GM19463 (cell line): ENCODE results near the gene DOK7.
"Not testable (repeated sequence)": the region's sequence is repeated elsewhere in the genome, so short reads cannot be mapped to it uniquely, and the experiment has no call there.

ENCODE experiments used
- ATAC-seq: cut with Tn5 transposase; IDR thresholded peaks from one replicate; pipeline ENCODE4 v1.9.1; 2021; ENCODE audit warnings: mild to moderate bottlenecking, moderate library complexity; ENCODE audit not compliant: unreplicated experiment

Gene DOK7

DNA sequence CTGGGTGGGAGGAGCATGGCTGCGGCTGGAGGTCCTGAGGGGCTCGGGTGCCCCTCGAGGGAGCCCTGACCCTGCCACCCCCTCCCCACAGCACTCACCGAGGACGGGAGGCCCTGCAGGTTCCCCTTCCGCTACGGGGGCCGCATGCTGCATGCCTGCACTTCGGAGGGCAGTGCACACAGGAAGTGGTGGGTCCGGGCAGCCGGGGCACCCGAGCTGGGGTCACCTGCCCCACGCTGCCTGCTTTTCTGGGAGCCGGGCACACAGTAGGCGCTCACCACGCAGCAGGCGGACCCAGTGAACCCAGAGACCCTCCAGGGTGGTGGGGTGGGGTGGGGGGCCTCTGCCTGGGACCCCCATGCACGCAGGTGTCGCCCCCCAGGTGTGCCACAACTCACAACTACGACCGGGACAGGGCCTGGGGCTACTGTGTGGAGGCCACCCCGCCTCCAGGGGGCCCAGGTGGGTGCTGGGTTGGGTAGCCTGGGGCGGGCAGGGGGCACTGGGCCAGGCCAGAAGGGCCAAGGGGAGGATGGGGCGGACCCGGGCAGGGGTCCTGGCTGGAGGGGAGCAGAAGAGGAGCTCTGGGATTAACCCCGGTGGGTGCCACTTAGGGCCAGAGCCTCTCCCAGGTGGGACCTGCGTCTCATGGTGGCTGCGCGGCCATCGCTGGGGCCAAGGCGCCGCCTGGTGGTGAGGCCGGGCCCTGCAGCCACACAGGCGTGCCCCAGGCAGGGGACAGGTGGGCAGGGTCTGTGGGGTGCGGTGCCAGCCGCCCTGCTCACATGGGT lies 20.0 kb upstream of the DOK7 start:
- ATAC-seq: peak; percentile 53

DNA sequence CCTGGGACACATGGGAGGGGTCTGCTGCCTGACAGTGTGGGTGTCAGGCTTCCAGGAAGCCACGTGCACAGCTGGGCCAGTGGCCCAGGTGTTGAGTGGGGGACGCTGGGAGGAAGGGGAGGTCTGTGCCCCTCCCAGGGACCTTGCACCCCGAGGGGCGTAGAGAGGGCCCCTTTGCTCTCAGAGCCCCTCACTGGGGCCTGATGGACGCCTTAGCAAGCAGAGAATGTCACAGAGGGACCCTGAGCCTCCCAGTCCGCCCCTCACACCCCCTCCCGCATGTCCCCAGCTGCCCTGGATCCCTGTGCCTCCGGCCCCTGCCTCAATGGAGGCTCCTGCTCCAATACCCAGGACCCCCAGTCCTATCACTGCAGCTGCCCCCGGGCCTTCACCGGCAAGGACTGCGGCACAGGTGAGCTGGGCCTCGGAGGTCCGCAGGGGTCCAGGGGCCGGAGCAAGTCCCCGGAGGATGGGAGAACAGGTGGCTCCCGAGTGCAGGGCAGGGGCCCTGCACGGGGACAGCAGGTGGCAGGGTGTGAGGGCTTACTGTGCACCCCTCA lies 19.3 kb upstream of the DOK7 start:
- ATAC-seq: no peak

DNA sequence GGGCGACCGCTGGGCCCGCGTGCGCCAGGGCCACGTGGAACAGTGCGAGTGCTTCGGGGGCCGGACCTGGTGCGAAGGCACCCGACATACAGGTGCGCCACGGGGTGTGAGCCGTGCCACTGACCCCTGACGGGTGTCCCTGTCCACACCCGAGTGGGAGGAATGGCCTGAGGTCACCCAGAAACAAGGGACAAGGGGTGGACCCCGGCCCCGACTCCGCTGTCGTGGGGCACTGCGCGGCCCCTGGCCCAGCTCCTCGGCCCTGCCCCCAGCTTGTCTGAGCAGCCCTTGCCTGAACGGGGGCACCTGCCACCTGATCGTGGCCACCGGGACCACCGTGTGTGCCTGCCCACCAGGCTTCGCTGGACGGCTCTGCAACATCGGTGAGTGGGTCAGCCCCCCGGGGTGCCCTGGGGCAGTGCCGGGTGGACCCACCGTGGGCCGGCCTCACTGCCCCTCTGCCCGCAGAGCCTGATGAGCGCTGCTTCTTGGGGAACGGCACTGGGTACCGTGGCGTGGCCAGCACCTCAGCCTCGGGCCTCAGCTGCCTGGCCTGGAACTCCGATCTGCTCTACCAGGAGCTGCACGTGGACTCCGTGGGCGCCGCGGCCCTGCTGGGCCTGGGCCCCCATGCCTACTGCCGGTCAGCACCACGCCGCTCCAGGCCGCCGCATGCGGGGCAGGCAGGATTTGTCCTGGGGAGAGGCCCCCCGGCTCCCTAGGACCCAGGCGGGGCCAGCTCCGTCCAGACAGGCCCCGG lies 18.6 kb upstream of the DOK7 start:
- ATAC-seq: no peak

DNA sequence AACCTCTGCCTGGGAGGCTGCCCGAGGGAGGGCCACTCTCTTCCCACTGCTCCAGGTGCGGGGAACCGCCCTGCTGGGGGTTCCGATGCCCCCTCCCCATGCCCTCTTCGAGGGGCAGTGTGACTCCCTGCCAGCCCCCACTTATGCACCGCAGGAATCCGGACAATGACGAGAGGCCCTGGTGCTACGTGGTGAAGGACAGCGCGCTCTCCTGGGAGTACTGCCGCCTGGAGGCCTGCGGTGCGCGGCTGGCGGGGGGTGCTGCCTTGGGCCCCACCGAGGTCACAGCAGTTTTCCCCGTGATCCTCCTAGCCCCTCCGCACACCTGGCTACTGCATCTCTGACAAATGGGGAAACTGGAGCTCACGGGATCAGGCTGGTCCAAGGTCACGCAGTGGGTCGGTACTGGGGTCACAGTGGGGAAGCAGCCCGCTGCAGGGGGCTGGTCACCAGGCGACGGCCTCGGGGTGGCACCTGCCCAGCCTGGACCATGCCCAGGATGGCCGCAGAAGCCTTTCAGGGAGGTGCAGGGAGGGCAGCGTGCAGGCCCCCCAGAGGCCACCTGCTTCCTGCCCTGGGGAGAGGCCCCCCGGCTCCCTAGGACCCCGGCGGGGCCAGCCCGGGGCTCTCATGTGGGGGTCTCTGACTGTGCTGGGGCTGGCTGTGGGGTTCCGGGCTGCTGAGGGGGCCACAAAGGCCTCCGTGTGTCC lies 17.8 kb upstream of the DOK7 start:
- no peak for ATAC-seq

DNA sequence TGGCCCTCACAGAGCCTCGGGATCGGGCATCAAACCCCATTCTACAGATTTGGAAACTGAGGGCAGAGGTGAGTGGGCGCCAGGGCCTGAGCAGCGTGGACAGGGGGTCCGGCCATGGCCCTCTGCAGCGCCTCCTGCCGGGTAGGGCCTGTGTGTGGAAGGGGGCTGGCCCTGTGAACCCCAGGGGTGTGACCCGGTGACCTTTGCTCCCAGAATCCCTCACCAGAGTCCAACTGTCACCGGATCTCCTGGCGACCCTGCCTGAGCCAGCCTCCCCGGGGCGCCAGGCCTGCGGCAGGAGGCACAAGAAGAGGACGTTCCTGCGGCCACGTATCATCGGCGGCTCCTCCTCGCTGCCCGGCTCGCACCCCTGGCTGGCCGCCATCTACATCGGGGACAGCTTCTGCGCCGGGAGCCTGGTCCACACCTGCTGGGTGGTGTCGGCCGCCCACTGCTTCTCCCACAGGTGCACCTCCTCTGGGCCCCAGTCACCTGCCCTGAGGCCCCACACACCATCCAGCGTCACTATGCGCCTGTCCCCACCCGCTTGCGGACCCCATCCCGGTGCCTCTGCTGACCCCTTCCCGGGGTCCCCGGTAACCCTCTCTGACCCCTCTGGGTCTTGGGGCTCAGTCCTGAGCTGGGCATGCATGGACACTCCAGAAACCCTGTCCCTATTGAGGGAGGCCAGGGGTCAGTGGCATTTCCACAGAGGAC lies 17.1 kb upstream of the DOK7 start:
- no peak for ATAC-seq

DNA sequence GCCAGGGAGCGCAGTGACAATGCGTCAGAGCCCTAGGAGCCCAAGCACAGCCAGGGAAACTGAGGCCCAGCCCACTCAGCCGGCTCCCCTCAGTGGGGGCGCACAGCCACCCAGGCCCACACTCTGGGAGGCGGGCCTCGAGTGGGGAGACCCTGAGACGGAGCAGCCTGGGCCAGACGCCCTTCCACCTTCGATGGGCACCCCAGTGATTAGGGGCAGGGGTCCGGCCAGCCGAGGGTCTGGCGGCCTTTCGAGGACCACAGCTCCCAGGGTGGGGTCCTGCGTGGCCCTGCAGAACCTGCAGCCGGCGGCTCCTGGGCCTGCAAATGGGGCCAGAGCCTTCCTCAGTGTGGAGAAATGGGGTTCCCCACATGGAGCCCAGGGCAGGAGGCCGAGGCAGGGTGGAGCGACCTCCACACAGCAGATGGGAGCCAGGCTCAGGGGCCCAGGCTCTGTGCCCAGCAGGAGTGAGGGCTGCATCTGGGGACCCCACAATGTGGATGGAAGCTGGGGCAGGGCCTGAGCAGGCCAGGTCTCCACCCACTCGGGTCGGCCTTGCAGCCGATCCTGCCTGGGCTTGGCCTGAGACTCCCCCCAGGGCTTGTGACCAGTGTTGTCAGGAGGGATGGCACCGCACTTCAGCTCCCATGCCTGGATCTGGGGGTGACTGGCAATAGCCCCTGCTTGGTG lies 16.3 kb upstream of the DOK7 start:
- no peak for ATAC-seq

DNA sequence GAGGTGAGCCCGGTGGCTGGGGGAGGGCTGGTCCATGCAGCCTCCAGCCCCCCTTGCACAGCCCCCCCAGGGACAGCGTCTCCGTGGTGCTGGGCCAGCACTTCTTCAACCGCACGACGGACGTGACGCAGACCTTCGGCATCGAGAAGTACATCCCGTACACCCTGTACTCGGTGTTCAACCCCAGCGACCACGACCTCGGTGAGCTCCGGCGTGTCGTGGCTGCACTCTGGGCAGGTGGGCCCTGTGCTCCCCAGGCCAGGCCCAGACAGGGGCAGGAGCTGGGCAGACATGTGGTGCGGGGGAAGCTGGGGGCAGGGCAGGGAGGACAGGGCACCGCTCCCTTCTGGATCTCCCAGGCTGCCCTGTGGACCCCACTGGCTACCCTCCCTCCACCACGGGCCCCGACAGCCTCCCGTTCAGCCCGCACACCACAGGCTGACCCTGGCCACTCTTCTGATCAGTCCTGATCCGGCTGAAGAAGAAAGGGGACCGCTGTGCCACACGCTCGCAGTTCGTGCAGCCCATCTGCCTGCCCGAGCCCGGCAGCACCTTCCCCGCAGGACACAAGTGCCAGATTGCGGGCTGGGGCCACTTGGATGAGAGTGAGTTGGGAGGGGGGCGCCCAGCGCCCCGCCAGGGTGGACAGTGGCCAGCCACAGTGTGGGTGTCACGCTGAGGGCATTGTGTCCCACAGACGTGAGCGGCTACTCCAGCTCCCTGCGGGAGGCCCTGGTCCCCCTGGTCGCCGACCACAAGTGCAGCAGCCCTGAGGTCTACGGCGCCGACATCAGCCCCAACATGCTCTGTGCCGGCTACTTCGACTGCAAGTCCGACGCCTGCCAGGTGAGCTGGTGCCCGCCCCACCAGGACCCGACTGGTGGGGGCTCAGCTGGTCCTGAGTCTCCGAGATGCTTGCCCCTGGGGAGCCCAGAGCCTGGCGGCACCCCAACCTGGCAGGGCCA lies 15.4 kb upstream of the DOK7 start:
- no peak for ATAC-seq

DNA sequence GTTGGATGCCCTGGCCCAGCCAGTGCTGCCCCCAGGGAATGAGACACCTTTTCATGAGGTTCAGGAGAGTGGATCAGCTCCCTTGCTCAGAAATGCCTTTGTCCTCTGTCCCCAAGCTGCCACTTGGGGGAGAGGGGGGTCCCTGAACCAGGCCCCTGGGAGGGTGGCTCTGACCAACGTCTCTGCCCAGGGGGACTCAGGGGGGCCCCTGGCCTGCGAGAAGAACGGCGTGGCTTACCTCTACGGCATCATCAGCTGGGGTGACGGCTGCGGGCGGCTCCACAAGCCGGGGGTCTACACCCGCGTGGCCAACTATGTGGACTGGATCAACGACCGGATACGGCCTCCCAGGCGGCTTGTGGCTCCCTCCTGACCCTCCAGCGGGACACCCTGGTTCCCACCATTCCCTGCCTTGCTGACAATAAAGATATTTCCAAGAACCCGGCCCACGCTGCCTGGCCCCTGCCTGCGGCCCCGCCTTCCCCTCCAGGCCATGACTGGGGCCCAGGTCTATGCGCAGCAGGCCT lies 14.0 kb upstream of the DOK7 start:
- ATAC-seq: no peak

DNA sequence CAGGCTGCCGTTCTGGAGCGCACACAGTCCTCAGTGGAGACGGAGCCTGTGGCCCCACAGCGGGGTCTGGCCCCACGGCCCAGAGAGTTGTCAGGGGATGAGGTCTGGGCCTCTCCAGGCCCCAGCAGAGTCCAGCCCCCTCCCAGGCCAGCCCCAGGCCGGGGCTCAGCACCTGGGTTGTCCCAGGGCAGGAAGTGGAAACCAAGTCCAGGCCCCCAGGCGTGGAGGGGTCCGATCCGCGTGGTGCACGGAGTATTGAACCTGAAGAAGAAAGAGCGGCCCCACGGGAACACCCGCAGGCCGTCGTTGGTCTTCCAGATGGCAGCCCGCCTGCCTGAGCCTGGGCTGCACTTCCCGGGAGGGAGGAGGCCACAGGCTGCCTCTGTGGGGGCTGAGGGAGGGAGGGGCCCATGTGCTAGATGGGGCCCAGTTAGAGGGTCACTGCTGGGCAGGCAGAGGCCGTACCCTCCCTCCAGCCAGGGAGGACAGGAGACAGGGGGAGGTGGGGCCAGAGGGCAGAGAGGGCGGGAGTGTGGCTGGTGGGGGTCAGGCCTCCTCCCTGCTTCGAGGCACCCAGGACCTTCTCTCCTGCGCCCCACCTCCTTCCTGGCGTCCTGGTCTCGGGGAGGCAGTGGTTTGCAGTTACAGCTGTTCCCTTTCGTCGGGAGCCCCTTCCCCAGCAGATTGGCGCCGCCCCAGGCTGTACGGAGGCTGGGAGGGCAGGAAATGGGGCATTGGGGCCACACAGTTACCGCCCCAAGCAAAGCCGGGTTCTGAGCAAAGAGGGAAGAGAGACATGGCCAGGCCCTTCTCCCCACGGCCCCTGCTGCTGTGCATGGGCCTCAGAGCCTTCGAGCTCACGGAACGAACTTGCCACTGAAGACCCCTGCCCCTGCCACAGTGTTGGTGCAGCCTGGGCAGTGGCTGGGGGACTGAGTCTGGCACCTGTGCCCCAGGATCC lies 13.3 kb upstream of the DOK7 start:
- no peak for ATAC-seq

DNA sequence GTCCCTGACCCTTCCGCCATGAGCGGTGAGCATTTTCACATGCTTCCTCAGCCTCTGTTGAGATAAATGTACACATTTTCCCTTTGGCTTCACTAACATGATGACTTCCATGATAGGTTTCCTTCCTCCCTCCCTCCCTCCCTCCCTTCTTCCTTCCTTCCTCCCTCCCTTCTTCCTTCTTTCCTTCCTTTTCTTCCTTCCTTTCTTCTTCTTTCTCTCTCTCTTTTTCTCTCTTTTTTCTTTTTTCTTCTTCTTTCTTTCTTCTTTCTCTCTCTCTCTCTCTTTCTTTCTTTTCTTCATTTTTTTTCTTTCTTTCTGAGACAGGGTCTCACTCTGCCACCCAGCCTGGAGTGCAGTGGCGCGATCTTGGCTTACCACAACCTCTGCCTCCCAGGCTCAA lies 12.5 kb upstream of the DOK7 start:
- no peak for ATAC-seq

DNA sequence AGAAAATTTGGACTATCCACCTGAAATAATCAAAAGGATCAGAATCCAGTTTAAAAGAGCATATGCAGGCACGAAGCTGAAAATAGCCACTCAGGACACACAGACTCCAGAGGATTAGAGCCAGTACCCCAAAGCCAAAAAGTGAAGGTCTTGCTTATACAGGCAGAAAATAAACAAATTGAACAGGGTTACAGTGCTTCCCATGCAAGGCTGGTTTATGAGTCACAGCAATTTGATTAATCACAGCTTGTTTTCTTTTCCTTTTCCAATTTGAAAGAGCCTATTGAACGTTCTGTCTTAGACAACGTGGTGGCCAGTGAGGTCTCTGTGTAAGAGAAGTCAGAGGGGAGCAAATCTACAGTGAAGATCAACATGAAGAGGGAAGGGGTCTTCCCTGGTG lies 11.2 kb upstream of the DOK7 start:
- ATAC-seq: no peak

DNA sequence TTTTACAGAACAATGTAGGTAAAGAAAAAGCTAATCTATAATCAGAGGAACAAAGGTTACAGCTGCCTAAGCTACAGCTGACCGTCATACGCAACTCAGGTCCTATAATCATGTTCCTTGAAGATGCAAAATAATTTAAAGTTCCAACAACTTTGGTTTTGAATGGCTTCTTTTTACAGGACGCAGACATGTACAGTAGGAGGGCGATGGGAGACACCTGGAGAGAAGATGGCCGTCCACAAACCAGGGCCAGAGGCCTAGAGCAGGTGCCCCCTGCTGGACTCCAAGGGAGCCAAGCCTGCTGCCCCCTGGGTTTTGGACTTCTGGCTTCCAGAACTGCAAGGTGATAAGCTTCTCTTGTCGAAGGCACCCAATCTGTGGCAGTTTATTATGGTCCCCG lies 10.7 kb upstream of the DOK7 start:
- ATAC-seq: no peak

DNA sequence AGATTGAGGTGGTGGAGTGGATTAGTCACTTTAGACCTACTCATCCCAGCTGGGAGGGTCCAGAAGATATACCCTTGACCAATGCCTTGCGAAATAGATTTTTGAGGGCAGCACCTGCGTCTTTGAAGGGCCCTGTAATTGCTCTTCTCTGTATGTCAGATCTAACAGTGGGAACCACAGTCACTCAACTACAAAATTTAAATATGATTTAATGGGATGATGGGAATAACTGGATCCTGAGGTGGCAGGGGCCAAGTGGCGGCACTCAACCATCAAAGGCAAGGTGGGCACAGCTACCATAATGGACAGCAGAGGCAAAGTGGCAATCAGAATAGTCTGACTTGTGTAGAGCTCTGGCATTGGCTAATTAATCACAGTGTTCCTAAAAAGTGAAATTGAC lies 7.5 kb upstream of the DOK7 start:
- not testable (repeated sequence) for ATAC-seq

DNA sequence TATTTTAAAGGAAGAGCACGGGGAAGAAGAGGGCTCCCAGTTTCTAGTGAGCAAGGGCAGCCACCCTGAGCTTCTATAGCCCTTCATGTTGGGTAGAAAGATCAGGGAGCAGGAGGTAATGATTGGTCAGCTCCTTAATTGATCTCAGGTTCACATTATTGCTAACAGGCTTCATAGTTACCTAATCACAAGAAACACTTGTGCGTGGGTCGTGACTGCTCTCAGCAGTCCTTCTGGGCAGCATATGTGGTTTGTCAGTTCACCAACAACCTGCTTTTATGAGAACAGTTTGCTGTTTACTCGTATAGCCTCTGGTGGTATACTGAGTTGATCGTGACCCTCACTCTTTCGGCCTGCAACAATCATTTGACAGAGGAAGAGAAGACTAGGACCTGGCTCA lies 4.7 kb upstream of the DOK7 start:
- no peak for ATAC-seq

DNA sequence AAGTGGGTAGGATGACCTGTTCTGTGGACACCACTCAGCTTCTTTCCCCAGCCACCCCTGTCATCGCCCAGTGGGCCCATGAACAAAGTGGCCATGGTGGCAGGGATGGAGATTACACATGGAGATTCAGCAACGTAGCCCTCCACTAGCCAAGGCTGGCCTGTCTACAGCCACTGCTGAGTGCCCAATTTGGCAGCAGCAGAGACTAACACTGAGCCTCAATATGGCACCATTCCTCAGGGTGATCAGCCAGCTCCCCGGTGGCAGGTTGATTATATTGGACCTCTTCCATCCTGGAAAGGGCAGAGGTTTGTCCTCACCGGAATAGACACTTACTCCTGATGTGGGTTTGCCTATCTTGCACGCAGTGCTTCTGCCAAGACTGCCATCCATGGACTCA lies 4.0 kb upstream of the DOK7 start:
- not testable (repeated sequence) for ATAC-seq

DNA sequence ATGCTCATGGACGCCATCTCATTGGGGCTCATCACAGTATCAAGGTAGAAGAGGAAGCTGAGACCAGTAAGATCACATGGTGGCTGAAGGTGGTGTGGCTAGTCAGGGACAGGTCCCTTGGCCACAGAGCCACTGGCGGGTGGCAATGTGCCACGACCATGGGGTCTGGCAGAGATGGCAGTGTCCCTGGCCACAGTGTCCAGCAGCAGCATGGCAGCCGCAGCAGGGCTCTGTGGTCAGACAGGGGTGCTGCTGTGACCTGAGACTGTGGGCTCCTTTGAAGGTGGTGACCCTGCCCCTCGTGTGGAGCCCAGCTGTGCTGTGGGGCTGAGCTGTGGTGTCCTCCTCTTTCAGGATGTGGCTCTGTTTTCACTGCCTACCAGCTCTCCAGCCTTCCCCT lies 2.2 kb upstream of the DOK7 start:
- no peak for ATAC-seq

DNA sequence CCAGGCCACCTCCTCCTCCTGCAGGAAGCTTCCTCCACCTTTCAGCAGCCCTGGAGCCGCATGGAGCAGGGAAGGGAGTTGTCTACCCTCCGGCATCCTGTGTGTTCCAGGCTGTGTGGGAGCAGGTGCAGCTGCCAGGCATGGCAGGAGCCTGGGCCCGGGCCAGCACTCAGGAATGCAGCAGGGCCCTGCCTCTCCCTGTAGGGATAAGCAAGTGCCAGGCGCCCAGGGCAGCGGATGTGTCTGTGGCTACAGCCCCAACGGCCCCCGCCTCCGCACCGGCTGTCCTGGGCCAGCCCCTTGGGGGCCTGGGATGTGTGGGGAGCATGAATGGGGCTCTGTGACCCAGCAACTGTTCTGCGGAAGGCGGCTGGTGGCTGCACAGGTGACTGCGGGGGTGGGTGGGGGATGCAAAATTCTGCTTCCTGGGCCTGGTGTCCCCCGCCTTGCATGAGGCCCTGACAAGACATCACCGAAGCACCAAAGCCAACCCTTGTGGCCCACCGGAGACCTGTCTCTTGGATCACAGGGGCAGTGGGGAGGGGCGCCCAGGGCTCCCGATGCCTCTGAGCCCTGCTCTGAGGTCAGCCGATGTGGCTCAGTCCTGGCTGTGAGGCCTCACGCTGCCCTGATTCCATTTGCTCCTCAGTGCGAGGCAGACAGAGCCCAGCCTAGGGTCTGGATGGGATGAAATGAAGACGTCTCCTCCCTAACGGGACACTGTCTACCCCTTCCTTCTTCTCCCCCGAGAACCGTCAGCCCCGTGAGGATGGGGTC lies 1.4 kb upstream of the DOK7 start:
- no peak for ATAC-seq
